Endothelial cell of umbilical vein (primary cell): ENCODE measurements around the gene JUND. TPM values are rescaled to one million over a fixed set of nuclear protein-coding genes. Genes with fewer than 3 reads are reported as not detected.

Experiments used
- BruUV-seq: library from RNA; stranded (reverse); fragments of 400-500 nt; replicated peaks from 2 replicates; lab custom pipeline; 2021; lab: Mats Ljungman, UMichigan
- CTCF ChIA-PET: fragments of 300-600, 350-600 bp; sonication (Branson Sonifier 250); formaldehyde crosslinking; loops from one replicate; lab custom pipeline; 2021; ENCODE audit warnings: antibody characterized with exemption, inconsistent platforms; lab: Charles Lee
- POLR2A ChIA-PET: fragments of 300-600, 350-600 bp; sonication (Branson Sonifier 250); formaldehyde crosslinking; loops from one replicate; lab custom pipeline; 2021; ENCODE audit warnings: antibody characterized with exemption, inconsistent platforms; lab: Charles Lee
- DNase-seq: peaks from one replicate; pipeline ENCODE4 v3.0.0-alpha.2; 2011; ENCODE audit warnings: low read depth, low spot score
- FAIRE-seq: peaks from 2 replicates; lab custom pipeline; 2011; peaks lifted over from hg19 to GRCh38; lab: Jason Lieb, UNC
- H2AFZ ChIP-seq: 2 replicates; pipeline ENCODE4 v1.6.0; 2012; ENCODE audit warnings: low read depth, low read length, control low read depth, inconsistent platforms
- H3K27ac ChIP-seq: 2 replicates; pipeline ENCODE4 v1.5.1; 2011; ENCODE audit warnings: low read depth, mild to moderate bottlenecking, control low read depth, low read length, moderate library complexity; ENCODE audit not compliant: insufficient read depth
- H3K27me3 ChIP-seq, 2 experiments: 2 replicates each; pipeline versions ENCODE4 v1.6.0 to v1.6.1; 2011; ENCODE audit warnings: low read length in 2 of 2, mixed read lengths in 1 of 2; ENCODE audit not compliant: control insufficient read depth in 2 of 2, insufficient read depth in 2 of 2
- H3K36me3 ChIP-seq, 2 experiments: 2 replicates in 1 of 2; 3 replicates in 1 of 2; pipeline ENCODE4 v1.5.1; 2011; ENCODE audit warnings: low read length in 2 of 2, mild to moderate bottlenecking in 1 of 2, moderate library complexity in 1 of 2; ENCODE audit not compliant: control insufficient read depth in 2 of 2, insufficient read depth in 2 of 2; ENCODE audit errors: extremely low read depth in 1 of 2
- H3K4me1 ChIP-seq: 3 replicates; pipeline ENCODE4 v1.5.1; 2011; ENCODE audit warnings: mild to moderate bottlenecking, low read length; ENCODE audit not compliant: control insufficient read depth, insufficient read depth; ENCODE audit errors: extremely low read depth
- H3K4me2 ChIP-seq: 2 replicates; pipeline ENCODE4 v1.6.1; 2011; ENCODE audit warnings: low read length, control low read depth, mixed read lengths; ENCODE audit not compliant: insufficient read depth
- H3K4me3 ChIP-seq, 3 experiments: fragments of 200-600 bp in 1 of 3; sonication (generic), shearing (Covaris generic) in 1 of 3; replicated peaks in 1 of 3; 2 replicates each; pipeline ENCODE4 v1.5.1; 2011 to 2016; ENCODE audit warnings: control low read depth in 3 of 3, low read length in 3 of 3, mild to moderate bottlenecking in 2 of 3, inconsistent platforms in 1 of 3, low read depth in 1 of 3, moderate library complexity in 1 of 3; ENCODE audit not compliant: insufficient read depth in 1 of 3
- H3K79me2 ChIP-seq: 2 replicates; pipeline ENCODE4 v1.6.0; 2012; ENCODE audit warnings: low read length, inconsistent platforms; ENCODE audit not compliant: control insufficient read depth, insufficient read depth
- H3K9ac ChIP-seq: replicated peaks from 2 replicates; pipeline ENCODE3; 2011; ENCODE audit warnings: low read length, control low read depth; ENCODE audit not compliant: insufficient read depth; ENCODE audit errors: extremely low read depth
- H3K9me1 ChIP-seq: replicated peaks from 3 replicates; pipeline ENCODE4 v1.6.0; 2011; ENCODE audit warnings: mild to moderate bottlenecking, low read length; ENCODE audit not compliant: control insufficient read depth, insufficient read depth; ENCODE audit errors: extremely low read depth
- H3K9me3 ChIP-seq: replicated peaks from 2 replicates; pipeline ENCODE4 v1.5.1; 2012; ENCODE audit warnings: low read length, inconsistent platforms; ENCODE audit not compliant: control insufficient read depth, insufficient read depth
- H4K20me1 ChIP-seq: replicated peaks from 2 replicates; pipeline ENCODE3; 2011; ENCODE audit warnings: mild to moderate bottlenecking, low read length; ENCODE audit not compliant: control insufficient read depth, insufficient read depth; ENCODE audit errors: extremely low read depth
- EZH2 ChIP-seq: IDR thresholded peaks from 2 replicates; pipeline ENCODE4 v1.6.1; 2012; ENCODE audit warnings: borderline replicate concordance, low read depth, mild to moderate bottlenecking, moderate library complexity, low read length, inconsistent platforms; ENCODE audit not compliant: severe bottlenecking
- FOS ChIP-seq: IDR thresholded peaks from 2 replicates; pipeline ENCODE4 v1.6.1; 2011; ENCODE audit warnings: mild to moderate bottlenecking, low read length, moderate library complexity, borderline replicate concordance; ENCODE audit not compliant: insufficient read depth
- GATA2 ChIP-seq: IDR thresholded peaks from 2 replicates; pipeline ENCODE4 v1.7.0; 2011; ENCODE audit warnings: low read depth, mild to moderate bottlenecking, moderate library complexity, mixed read lengths, low read length; ENCODE audit not compliant: insufficient read length, insufficient read depth
- JUN ChIP-seq: IDR thresholded peaks from 2 replicates; pipeline ENCODE4 v1.6.1; 2011; ENCODE audit warnings: borderline replicate concordance, low read depth; ENCODE audit not compliant: insufficient read length, insufficient read depth
- MAX ChIP-seq: IDR thresholded peaks from 2 replicates; pipeline ENCODE4 v1.6.1; 2011; ENCODE audit not compliant: insufficient read depth, insufficient read length
- MYC ChIP-seq: IDR thresholded peaks from one replicate; pipeline ENCODE4 v1.6.1; 2011; ENCODE audit warnings: mild to moderate bottlenecking, low read depth, low read length
- POLR2A ChIP-seq: IDR thresholded peaks from 2 replicates; pipeline ENCODE4 v1.6.1; 2012; ENCODE audit warnings: low read depth, mild to moderate bottlenecking, control low read depth, low read length
- POLR2AphosphoS5 ChIP-seq: IDR thresholded peaks from 2 replicates; pipeline ENCODE4 v1.6.1; 2012; ENCODE audit warnings: low read depth, mild to moderate bottlenecking, control low read depth, low read length, moderate library complexity; ENCODE audit not compliant: insufficient read depth
- dilution Hi-C: fragments of 300-500 bp; cut with MboI; formaldehyde crosslinking; loops from one replicate; pipeline ENCODE4 v1.15.0; 2019; ENCODE audit warnings: low sequenced_read_pairs; ENCODE audit not compliant: extremely low pct_ligation_motif_present
- intact Hi-C: fragments of 100-400 bp; cut with micrococcal nuclease; formaldehyde crosslinking; loops from one replicate; pipeline ENCODE4 v1.10.0; 2022
- polyA plus RNA-seq, 4 experiments: library from polyadenylated mRNA; depleted of rRNA in 3 of 4; stranded (reverse) in 3 of 4; unstranded in 1 of 4; fragments of >200 nt; gene quantifications; 2 replicates each; pipeline versions ENCODE4 v1.2.1 to v1.2.3, GENCODE V29; 2011 to 2012; ENCODE audit warnings: missing spikeins in 1 of 4
- total RNA-seq: library from RNA; stranded (reverse); gene quantifications from 2 replicates; pipeline ENCODE4 v1.2.3, GENCODE V29; 2021
- TF ChIP-seq, protein P1 (sequence below), 2 donors: IDR thresholded peaks; 1 replicate in 1 of 2; 2 replicates in 1 of 2; pipeline ENCODE4 v1.5.1; 2011; ENCODE audit warnings: low read length in 2 of 2, mild to moderate bottlenecking in 2 of 2, moderate library complexity in 2 of 2, control low read depth in 1 of 2, inconsistent platforms in 1 of 2, low read depth in 1 of 2; ENCODE audit not compliant: insufficient read depth in 1 of 2; ENCODE audit errors: extremely low read depth in 1 of 2

JUND gene
- total and polyA plus RNA-seq, 2 donors (not counting 3 experiments of a cell fraction or from before 2014, with no cell fraction given): 91.4 to 130 TPM

DNA sequence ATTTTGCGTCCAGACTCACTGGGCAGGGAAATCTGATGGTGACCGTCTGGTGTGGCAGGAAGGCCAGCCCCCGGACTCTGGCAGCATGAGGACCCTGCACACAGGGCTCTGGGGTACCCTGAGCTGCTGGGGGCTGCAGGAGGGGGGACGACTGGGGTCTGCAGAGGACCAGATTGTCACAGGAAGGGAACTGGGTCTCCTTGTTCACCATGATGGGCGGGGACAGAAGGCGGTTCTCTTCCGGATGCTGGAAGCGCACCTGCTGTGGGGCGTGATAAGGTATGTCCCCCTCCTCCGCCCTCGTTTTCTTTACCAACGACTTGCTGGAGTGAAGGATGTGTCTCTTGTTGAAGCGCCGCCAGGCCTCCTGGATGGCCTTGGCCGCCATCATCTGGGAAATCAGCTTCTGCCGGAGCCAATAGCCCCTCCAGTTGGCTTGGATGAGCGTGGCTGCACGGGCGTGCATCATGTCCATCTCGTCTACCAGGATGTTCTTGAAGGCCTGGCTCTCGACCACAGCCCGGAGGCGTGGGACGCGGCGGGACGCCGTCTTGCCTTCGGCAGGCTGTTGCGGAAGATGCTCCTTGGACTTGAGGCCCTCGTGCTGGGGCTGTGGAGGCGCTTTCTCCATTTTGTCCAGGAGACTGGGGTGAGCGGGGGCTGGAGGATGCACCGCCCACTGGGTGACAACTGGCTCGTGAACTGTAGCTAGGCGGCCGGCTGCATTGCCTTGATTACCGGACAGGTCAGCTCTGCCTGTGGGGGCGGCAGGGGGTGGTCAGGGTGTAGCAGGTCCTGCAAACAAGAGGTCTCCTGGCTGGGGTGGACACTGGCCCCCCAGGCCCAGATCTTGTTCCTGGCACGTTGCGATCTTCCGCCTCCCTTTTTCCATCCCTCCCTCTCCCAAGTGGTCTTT is 14.4 kb downstream of the JUND start:
- dilution Hi-C loops: no loop called here
- Histone ChIP-seq H3K4me2 (no peak overlapping the region), H3K36me3 (peaks cover 0 to 14% of the 10 kb centered on the region in 2 experiments), H4K20me1 (no peaks in the 10 kb centered on the region), H3K4me1 (no peaks in the 10 kb centered on the region), H3K27me3 (no peaks in the 10 kb centered on the region), H3K9me3 (no peaks in the 10 kb centered on the region), H3K79me2 (no peaks in the 10 kb centered on the region), H3K9me1 (no peaks in the 10 kb centered on the region), H3K4me3 (no peak overlapping the region), H3K27ac (no peak overlapping the region), H2AFZ (no peak overlapping the region), H3K9ac (no peak overlapping the region)
- FAIRE-seq (no peak), DNase-seq (no peak)
- intact Hi-C loops: no loop called here
- TF ChIP-seq JUN (no peak), GATA2 (no peak), MYC (no peak), FOS (no peak), POLR2A (no peak), EZH2 (no peak), MAX (no peak), POLR2AphosphoS5 (no peak)
- TF ChIP-seq, protein P1, sequence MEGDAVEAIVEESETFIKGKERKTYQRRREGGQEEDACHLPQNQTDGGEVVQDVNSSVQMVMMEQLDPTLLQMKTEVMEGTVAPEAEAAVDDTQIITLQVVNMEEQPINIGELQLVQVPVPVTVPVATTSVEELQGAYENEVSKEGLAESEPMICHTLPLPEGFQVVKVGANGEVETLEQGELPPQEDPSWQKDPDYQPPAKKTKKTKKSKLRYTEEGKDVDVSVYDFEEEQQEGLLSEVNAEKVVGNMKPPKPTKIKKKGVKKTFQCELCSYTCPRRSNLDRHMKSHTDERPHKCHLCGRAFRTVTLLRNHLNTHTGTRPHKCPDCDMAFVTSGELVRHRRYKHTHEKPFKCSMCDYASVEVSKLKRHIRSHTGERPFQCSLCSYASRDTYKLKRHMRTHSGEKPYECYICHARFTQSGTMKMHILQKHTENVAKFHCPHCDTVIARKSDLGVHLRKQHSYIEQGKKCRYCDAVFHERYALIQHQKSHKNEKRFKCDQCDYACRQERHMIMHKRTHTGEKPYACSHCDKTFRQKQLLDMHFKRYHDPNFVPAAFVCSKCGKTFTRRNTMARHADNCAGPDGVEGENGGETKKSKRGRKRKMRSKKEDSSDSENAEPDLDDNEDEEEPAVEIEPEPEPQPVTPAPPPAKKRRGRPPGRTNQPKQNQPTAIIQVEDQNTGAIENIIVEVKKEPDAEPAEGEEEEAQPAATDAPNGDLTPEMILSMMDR (IDR thresholded peaks at IDR 0.05; ENCODE audit: extremely low read depth in 1 of 2, insufficient read depth in 1 of 2, low read depth in 1 of 2, low read length in 2 of 2): no peak
- ChIA-PET CTCF (interaction anchor here (0.5 kb wide), 1 partner anchor 78 kb away, joined by 4 read pairs; no protein-coding TSS in a partner anchor), POLR2A (interaction anchor here (0.7 kb wide), 1 partner anchor 169 kb away, joined by 5 read pairs; the partner anchor contains the start of gene MAST3)
- no TSS peak for BruUV-seq
